Vagina (tissue), 2 donors: Measurements from ENCODE around the gene IRAK3. TPM values are rescaled to one million over a fixed set of nuclear protein-coding genes. Genes with fewer than 3 reads are reported as not detected.

Experiments
- DNase-seq, 2 donors: peaks; one replicate each; pipeline ENCODE4 v3.0.0-alpha.2; 2017; ENCODE audit errors: extremely low spot score in 2 of 2
- H3K27ac ChIP-seq: fragments of 200-600 bp; sonication (generic); one replicate; pipeline ENCODE4 v1.5.1; 2019
- H3K27me3 ChIP-seq: fragments of 200-600 bp; sonication (generic); one replicate; pipeline ENCODE4 v1.5.1; 2019
- H3K36me3 ChIP-seq, 2 donors: fragments of 200-600 bp; sonication (generic); one replicate each; pipeline ENCODE4 v1.5.1; 2017 to 2019
- H3K4me1 ChIP-seq: fragments of 200-600 bp; sonication (generic); one replicate; pipeline ENCODE4 v1.5.1; 2019
- H3K4me3 ChIP-seq, 2 donors: fragments of 200-600 bp; sonication (generic); 1 replicate in 1 of 2; 2 replicates in 1 of 2; pipeline ENCODE4 v1.5.1; 2016 to 2019
- H3K9me3 ChIP-seq: fragments of 200-600 bp; sonication (generic); one replicate; pipeline ENCODE4 v1.5.1; 2019
- POLR2A ChIP-seq, 2 donors: fragments of 450-650 bp; IDR thresholded peaks; one replicate each; pipeline ENCODE4 v1.6.1; 2017; ENCODE audit warnings: antibody characterized with exemption in 2 of 2, mild to moderate bottlenecking in 2 of 2, moderate library complexity in 2 of 2
- POLR2AphosphoS5 ChIP-seq, 2 donors: sonication (generic); formaldehyde crosslinking; IDR thresholded peaks; one replicate each; pipeline ENCODE4 v1.9.0; 2017; ENCODE audit warnings: antibody characterized with exemption in 2 of 2, mild to moderate bottlenecking in 2 of 2, low read depth in 1 of 2; ENCODE audit not compliant: insufficient read depth in 1 of 2
- intact Hi-C: fragments of 100-400 bp; cut with DNase I; formaldehyde crosslinking; loops from one replicate; pipeline ENCODE4 v1.15.1; 2023
- total RNA-seq: library from RNA; depleted of rRNA; stranded (reverse); fragments of >200 nt; gene quantifications from one replicate; pipeline ENCODE4 v1.2.3, GENCODE V29; 2016
- TF ChIP-seq, protein P1 (sequence below), 3 experiments: fragments of 450-650 bp in 2 of 3; fragments of 200-600 bp in 1 of 3; sonication (generic) in 1 of 3; IDR thresholded peaks; one replicate each; pipeline ENCODE4 v1.5.1; 2017 to 2019; ENCODE audit warnings: antibody characterized with exemption in 3 of 3, mild to moderate bottlenecking in 2 of 3, moderate library complexity in 2 of 3

IRAK3 gene
- total RNA-seq, 1 donor from 2014 or later, result 23.1 TPM

GRCh38 chr12:66187036-66187435, 2.0 kb upstream of the IRAK3 start:
- H3K27me3 ChIP-seq, result no peaks in the 10 kb centered on the region
- H3K36me3 ChIP-seq, result no peaks in the 10 kb centered on the region
- peaks cover 22% of the 10 kb centered on the region for H3K4me1 ChIP-seq
- intact Hi-C loops, result no loop called here
- H3K9me3 ChIP-seq, result no peaks in the 10 kb centered on the region
- DNase-seq, result no peak
- TF ChIP-seq, protein P1, sequence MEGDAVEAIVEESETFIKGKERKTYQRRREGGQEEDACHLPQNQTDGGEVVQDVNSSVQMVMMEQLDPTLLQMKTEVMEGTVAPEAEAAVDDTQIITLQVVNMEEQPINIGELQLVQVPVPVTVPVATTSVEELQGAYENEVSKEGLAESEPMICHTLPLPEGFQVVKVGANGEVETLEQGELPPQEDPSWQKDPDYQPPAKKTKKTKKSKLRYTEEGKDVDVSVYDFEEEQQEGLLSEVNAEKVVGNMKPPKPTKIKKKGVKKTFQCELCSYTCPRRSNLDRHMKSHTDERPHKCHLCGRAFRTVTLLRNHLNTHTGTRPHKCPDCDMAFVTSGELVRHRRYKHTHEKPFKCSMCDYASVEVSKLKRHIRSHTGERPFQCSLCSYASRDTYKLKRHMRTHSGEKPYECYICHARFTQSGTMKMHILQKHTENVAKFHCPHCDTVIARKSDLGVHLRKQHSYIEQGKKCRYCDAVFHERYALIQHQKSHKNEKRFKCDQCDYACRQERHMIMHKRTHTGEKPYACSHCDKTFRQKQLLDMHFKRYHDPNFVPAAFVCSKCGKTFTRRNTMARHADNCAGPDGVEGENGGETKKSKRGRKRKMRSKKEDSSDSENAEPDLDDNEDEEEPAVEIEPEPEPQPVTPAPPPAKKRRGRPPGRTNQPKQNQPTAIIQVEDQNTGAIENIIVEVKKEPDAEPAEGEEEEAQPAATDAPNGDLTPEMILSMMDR (IDR thresholded peaks at IDR 0.05), result no peak
- TF ChIP-seq POLR2A (IDR thresholded peaks at IDR 0.05), result no peak
- TF ChIP-seq POLR2AphosphoS5 (IDR thresholded peaks at IDR 0.05; ENCODE audit: insufficient read depth in 1 of 2, low read depth in 1 of 2), result no peak
- H3K27ac ChIP-seq, result no peak overlapping the region
- H3K4me3 ChIP-seq, result no peak overlapping the region

DNA sequence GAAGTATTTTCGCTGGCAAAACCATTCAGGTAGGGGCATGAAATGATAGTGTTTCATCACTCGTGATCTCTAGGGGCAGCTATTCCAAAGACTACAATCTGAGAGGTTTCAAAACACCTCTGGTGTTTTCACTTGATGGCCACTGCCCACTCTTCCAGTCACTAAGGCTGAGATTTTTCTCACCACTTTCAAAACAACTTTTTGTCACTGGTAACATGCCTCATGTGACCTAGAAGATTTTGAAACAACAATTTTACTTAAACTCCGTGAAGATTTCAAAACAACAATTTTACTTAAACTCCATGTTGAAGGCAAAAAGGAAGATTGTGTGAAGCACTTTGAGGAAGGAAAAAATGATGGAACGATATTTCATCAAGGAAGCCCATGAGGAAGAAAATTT, 1.2 kb upstream of the IRAK3 start:
- Histone ChIP-seq H3K27ac (no peak overlapping the region), H3K4me1 (peaks cover 22% of the 10 kb centered on the region), H3K4me3 (no peak overlapping the region), H3K9me3 (no peaks in the 10 kb centered on the region), H3K27me3 (no peaks in the 10 kb centered on the region), H3K36me3 (no peaks in the 10 kb centered on the region)
- TF ChIP-seq POLR2A (IDR thresholded peaks at IDR 0.05) (no peak), POLR2AphosphoS5 (IDR thresholded peaks at IDR 0.05; ENCODE audit: insufficient read depth in 1 of 2, low read depth in 1 of 2) (no peak)
- TF ChIP-seq, protein P1 (IDR thresholded peaks at IDR 0.05), result no peak
- DNase-seq, result no peak
- intact Hi-C loops, result no loop called here

- no peaks in the 10 kb centered on the region for H3K36me3 ChIP-seq
- peak overlapping the region; percentile 48 to 53 for H3K4me3 ChIP-seq
- peak overlapping the region; percentile 86 for H3K27ac ChIP-seq
- peaks cover 26% of the 10 kb centered on the region for H3K4me1 ChIP-seq
- DNase-seq, result no peak
- no peaks in the 10 kb centered on the region for H3K9me3 ChIP-seq
- TF ChIP-seq POLR2A (IDR thresholded peaks at IDR 0.05) (no peak), POLR2AphosphoS5 (IDR thresholded peaks at IDR 0.05; ENCODE audit: insufficient read depth in 1 of 2, low read depth in 1 of 2) (no peak)
- TF ChIP-seq, protein P1 (IDR thresholded peaks at IDR 0.05), result no peak
- intact Hi-C loops, result no loop called here
- no peaks in the 10 kb centered on the region for H3K27me3 ChIP-seq
Observed at GRCh38 chr12:66189486-66189843, 451 bp downstream of the IRAK3 start.

GRCh38 chr12:66189889-66190288, 875 bp downstream of the IRAK3 start:
- Histone ChIP-seq H3K36me3 (no peaks in the 10 kb centered on the region), H3K9me3 (no peaks in the 10 kb centered on the region), H3K27me3 (no peaks in the 10 kb centered on the region), H3K4me1 (peaks cover 26% of the 10 kb centered on the region), H3K27ac (peak overlapping the region; percentile 86), H3K4me3 (peak overlapping the region; percentile 48 to 53)
- DNase-seq, result no peak
- TF ChIP-seq, protein P1 (IDR thresholded peaks at IDR 0.05), result no peak
- TF ChIP-seq POLR2A (IDR thresholded peaks at IDR 0.05) (no peak), POLR2AphosphoS5 (IDR thresholded peaks at IDR 0.05; ENCODE audit: insufficient read depth in 1 of 2, low read depth in 1 of 2) (no peak)
- intact Hi-C loops, result no loop called here

DNA sequence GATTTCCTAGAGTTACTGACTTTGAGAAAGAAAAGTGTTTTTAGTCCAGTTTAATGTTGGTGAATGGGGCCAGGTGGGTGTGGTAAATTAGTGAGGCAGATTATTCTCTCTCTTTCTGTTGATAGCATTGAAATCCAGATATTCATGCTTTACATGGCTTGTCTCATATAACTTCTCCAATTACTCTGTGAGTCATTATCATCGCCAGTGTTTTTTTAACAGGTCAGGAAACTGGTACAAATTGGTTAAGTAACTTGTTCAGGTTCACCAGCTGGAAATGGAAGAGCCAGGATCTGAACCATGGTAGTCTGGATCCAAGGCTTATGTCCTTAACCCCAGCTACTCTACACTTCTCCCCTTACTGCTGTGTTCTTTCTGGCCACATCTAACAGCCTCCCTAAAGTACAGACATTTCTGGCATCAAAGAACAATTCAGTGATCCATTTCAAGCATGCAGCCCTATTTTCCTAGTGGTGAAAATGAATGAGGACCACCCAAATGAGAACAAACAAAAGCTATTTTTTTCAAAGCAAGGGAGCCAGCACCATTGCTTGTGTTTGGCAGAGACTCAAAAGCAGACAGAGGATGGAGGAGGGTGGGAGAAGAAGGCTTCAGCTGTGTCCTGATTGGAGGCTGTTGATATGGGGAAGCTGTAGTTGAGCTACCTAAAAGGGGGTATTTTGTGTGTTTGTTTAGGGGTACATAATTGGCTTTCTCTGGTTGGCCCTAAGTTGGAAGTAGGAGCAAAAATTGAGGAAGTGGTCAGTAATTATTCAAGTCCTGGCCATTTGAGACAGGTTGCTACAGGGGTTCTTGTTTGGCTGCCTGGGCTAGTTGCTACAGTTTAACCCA, 1.7 kb downstream of the IRAK3 start:
- no peaks in the 10 kb centered on the region for H3K27me3 ChIP-seq
- peak overlapping the region; percentile 86 for H3K27ac ChIP-seq
- peak overlapping the region in 1 of 2 donors; percentile 53 for H3K4me3 ChIP-seq
- TF ChIP-seq POLR2A (IDR thresholded peaks at IDR 0.05) (no peak), POLR2AphosphoS5 (IDR thresholded peaks at IDR 0.05; ENCODE audit: insufficient read depth in 1 of 2, low read depth in 1 of 2) (no peak)
- TF ChIP-seq, protein P1 (IDR thresholded peaks at IDR 0.05), result no peak
- no peaks in the 10 kb centered on the region for H3K36me3 ChIP-seq
- intact Hi-C loops, result no loop called here
- no peaks in the 10 kb centered on the region for H3K9me3 ChIP-seq
- peaks cover 26% of the 10 kb centered on the region for H3K4me1 ChIP-seq
- DNase-seq, result no peak
